Kidney capillary endothelial cell (primary cell): Measurements from ENCODE around the gene IL1B.
A peak's percentile ranks its signal among the peaks of the same experiment; 100 is the strongest.
"Not testable (repeated sequence)": the region's sequence is repeated elsewhere in the genome, so short reads cannot be mapped to it uniquely, and the experiment has no call there.

Experiments
- DNase-seq: peaks from one replicate; pipeline ENCODE4 v3.0.0-alpha.2; 2018; ENCODE audit warnings: low spot score

Gene IL1B

DNA sequence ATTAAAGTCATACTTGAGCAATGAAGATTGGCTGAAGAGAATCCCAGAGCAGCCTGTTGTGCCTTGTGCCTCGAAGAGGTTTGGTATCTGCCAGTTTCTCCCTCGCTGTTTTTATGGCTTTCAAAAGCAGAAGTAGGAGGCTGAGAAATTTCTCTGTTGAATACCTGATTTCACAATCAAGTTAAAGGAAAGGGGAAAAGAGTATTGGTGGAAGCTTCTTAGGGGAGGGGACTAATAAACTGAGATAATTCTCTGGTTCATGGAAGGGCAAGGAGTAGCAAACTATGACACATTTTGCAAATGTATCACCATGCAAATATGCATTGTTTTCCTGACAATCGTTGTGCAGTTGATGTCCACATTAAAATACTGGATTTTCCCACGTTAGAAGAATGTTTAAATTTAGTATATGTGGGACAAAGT is at the start of gene IL1B:
Gene IL1B (minus strand): TSS at position 85 of the 423 bp plus-strand sequence. CDS start 550 bp downstream, outside the sequence.
- peak; percentile 42 for DNase-seq

DNA sequence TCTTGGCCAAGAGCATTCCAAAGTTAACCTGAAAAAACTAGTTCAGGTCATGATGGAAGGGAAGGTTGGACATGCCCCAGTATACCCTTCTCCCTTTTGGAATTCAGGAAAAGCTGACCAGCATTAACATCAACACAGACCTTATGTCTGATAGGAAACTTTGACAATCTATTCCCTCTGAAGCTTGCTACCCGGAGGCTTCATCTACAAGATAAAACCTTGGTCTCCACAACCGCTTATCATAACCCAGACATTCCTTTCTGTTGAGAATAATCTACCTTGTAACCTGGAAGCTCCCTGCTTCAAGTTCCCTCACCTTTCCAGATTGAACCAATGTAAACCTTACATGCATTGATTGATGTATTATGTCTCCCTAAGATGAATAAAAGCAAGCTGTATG is 49.7 kb upstream of the IL1B start:
- DNase-seq: no peak

DNA sequence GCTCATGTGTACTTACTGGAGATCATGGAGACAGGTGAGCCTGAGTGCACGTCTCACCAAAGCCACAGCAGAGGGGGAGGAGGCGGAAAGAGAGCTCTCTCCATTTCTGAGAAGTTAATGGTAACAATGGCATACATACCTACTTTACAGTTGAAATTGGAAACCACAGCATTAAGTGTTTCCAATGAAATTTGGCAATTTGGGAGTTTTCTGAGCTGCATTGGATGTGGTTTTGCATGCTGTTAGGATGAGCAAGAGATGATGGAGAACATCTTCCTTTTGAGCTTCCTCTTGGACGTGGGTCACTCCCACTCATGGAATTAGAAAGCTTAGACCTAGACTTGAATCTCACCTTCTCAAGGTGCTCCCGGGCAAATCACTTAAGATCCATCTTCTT is 48.9 kb upstream of the IL1B start:
- DNase-seq: no peak

DNA sequence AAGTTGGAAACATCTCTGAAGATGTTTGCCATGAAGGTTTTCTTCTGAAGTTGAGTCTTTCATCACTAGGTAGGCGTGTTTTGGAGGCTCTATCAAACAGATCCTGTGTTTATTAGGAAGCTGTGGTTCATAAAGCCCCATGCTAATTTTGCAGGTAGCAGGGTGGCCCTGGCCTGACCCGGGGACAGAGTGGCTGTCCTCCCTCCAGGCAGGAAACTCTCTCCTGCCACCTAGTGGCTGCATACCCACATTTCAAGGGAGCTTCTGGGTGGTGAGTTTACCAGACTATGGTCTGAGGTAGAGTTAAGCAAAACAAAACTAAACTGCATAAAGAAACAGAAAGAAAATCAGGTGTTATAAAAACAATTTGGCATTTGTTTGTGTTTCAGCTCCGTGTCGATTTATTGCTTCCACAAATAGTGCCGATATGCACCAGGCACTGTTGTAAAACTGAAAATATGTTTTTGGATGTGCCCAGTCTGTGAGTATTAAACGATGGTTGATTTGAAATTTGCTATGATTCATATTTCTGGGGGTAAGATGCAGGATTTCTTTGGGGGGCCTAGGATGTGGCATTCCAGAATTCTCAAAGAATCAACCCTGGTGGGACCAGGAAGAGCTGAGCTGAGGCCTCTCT is 48.4 kb upstream of the IL1B start:
- DNase-seq: peak; percentile 23

DNA sequence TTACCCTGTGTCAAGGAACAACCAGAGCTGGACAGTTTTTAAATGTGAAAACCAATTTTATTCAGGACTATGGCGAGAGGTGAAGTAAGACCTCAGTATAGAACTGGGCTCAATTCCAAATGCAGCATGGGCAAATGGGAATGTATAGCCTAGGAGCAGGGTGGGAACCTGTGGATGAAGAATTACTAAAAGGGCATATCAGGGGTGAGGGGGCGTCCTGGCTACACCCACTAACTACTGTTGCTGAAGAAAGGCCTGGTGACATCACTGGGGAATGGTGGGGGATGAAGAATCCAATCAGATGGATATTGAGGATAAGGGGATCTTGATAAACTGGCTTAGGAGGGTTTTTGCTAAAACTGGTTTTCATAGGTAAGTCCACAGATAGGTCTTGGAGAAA is 47.1 kb upstream of the IL1B start:
- no peak for DNase-seq

DNA sequence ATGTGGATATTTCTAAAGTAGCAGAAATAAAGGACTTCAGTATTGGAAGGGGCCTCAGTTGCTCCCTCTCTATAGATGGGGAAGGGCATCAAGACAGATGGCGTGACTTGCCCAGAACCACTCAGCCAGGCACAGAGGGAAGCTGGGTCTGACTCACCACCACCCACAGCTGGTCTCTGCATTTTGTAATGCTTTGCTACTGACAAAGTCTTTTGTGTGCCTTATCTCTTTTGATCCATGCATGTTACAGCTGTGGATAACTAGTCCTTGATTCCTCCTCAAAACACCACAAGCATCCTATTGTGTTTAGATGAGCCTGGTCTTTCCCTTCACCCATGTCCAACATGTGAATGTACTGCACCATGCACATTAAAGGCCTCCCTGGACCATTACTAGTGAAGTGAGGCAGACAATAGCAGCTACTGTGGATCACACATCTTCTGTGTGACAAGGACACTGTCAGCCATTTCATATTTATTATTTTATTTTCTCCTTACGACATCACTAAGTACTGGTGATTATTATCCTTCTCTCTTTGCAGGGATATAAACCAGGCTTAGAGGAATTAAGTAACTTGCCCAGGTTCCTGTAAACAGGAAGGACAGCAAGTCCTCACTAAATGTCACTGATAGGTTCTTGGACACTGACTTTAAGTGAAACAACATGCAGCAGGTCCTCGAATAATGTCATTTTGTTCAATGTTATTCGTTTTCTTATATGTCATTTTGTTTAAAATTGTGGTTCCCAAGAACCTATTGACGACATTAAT is 44.8 kb upstream of the IL1B start:
- peak; percentile 50 for DNase-seq

DNA sequence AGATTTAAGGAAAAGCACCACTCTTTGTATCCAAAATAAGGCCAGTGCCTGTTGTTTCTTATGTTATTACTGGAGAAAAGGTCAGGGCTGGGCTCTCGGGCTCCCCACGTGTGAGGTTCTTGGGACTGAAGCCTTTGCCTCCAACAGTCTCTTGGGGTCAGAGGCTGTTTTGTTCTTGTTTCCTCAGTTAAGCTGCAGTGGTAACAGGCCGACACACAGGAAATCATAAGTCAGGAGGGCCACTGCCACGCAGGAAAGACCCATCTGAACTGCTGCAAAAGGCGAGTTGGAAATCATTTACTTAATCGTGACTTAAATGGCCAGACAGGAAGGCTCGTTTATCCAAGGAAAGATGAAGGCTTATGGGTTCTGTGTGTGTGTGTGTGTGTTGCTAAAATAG is 44.1 kb upstream of the IL1B start:
- no peak for DNase-seq

DNA sequence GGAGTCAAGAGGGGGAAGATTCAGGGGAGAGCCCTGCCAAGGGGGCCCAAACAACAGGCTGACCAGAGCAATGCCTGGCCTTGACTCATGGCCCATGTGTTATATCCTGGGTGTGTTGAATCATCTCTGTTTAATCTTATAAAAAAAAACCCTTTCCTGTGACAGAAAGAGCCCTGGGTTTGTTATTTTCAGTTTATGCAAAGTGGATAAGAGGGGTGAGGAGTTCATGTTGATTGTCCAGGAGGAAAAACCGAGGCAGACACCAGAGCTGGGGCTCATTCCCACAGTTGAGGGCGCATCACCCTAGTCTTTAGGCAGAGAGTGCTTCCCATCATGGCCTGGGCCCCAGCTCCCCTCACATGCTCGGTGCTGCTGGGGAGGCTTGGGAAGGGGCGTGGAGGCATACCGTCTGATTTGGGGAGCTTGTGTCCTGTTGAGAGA is 43.5 kb upstream of the IL1B start:
- no peak for DNase-seq

DNA sequence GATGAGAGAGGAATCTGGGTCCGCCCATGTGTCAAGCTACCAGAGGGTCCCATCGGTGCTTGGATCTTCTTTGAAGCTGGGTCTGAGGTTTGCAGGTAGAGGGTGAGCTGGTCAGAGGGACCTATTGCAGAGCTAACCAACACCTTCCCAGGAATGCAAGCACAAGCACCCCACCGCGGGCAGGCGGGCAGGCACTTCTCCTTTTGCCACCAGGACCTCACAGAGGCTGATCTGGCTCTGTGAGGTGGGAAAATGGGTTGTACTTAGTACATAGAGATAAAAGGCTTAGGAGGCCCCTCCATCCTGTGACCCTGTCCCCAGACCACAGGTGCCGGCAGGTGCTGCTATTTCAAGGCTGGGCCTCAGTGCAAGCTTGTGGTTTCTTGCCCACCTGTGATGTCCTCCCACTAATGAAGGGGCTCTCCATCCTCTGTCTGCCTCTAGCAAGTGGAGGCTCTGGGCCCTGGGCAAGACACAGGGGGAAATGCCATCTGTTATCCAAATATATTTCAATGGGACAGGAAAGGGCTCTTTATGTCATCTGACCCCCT is 43.0 kb upstream of the IL1B start:
- no peak for DNase-seq

DNA sequence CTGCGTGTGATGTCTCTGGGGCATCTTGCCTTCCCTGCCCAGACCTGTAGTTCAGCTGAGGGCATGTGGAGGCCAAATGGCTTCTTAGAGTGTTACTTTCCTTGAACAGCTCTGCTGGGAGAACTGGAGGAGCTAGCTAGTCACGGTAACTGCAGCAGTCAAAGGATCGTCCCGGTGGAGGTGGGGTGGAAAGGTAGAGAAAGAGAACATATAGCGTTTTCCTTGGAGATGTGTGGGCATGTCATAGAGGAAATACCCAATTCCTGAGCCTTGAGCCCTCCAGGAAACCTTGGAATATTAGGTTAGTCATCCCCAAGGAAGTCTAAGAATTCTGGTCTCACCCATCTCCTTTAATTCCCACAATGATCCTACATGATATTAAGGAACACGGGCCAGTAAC is 40.8 kb upstream of the IL1B start:
- peak; percentile 24 for DNase-seq

DNA sequence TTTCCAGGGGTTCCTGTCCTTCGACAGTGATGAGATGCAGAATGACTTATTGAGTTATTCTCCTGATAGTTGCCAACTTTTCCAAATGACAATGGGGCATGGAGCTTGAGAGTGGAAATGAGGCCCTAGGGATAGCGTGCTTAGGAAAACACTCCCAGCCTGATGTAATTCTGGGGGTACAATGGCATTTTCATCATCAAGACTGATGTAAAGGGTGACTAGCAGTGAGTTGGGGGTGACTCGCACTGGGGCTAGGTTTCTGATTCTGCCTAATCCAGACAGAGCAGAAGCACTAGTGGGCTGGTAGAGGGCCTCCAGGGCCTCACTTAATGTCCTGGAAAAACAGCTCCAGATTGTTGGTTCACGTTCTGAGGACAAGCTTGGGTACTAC is 40.4 kb upstream of the IL1B start:
- no peak for DNase-seq

DNA sequence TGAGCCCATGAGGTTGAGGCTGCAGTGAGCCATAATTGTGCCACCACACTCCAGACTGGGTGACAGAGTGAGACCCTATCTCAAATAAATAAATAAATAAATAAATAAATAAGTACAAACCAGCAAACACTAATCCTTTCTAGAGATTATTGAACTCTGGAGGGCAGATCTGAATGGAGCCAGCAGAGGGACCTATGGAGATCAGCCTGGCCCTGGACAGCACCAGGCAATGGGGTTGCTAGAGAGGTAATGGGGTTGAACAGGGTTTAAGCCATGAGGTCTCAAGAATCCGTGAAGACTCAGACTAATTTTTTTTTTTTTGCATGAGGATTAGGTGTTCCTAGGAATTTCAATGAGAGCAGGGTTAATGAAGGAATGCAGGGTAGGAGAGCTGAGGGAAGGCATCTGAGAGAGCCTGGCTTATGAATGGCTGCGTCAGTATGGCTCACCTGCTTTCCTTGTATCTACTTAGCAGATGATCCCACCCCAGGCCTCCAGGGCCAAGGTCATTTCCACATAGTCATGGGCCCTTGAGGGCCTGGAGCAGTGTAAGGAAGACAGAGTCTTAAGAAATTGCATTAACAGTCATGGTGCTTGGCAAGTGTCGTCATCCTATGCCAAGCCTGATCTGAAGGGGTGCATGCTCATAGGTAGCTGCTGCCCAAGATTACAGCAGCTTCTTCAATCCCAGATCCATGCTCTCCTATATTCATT is 39.8 kb upstream of the IL1B start:
- DNase-seq: no peak

DNA sequence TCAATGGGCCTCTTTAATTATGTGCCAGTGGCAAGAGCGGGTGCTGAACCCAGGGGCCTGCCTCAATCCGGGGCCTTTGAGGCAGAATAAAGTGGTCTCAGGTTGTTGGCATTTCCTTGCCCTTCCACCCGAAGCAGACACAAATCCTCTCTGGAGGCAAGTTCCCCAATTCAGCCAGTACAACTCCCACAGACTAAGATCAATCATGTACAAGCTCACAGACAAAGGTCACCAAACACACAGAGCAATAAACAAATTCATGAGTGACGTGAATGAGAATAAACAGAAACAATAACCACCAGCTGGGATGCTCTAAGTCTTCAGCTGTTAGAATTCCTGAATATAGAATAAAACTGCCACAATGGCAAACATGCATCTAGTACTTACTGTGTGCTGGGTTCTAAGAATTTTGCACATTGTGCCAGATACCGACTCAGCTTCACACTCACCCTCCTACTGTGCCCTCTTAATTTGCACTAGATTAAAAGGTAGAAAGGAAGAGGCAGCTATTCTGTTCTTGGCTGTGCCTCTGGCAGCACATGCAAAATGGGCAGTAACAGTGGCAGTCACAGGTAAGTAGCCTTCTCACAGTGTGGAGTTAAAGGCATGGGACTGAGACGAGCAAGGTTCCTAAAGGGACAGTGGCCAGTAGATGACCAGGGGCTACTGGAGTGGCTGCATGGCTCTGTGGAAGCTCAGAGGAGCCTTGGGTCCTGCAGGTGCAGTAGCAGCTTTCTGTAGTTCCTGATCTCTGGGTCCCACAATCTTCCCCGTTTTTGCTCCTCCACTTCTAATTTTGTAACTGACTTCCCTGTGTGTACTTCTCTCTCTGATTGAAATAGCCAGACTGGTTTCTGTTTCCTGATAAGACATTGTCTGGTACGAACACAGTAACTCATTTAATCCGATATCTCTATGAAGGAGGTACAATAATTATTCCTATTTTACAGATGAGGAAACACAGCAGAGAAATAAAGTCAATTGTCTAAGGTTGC is 34.6 kb upstream of the IL1B start:
- DNase-seq: no peak

DNA sequence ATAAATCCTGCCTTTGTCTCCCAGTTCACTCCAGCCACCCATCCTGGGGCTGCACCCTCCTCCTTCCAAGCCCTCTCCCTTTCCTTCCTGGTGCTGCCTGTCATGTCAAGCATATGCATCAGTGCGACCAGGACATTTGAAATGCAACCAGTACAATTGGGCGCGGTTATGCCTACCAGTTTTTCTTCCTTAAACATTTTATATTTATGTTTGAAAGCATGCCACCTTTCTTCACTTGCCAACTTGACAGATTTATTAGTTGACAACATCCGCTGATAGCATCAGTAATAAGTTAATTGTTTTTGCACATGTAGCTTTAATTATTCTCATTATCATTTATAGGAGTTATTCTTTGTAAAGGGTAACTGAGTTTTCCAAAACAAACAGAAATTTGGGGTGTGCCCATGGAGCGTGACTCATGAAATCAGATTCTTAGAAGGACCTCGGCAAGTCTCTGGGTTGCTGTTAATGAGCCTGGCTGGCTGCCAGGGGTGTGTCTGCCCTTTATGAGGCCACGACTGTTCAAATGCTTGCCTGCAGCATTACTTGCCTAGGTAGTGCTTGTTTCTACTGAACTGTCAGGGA is 32.8 kb upstream of the IL1B start:
- DNase-seq: no peak

DNA sequence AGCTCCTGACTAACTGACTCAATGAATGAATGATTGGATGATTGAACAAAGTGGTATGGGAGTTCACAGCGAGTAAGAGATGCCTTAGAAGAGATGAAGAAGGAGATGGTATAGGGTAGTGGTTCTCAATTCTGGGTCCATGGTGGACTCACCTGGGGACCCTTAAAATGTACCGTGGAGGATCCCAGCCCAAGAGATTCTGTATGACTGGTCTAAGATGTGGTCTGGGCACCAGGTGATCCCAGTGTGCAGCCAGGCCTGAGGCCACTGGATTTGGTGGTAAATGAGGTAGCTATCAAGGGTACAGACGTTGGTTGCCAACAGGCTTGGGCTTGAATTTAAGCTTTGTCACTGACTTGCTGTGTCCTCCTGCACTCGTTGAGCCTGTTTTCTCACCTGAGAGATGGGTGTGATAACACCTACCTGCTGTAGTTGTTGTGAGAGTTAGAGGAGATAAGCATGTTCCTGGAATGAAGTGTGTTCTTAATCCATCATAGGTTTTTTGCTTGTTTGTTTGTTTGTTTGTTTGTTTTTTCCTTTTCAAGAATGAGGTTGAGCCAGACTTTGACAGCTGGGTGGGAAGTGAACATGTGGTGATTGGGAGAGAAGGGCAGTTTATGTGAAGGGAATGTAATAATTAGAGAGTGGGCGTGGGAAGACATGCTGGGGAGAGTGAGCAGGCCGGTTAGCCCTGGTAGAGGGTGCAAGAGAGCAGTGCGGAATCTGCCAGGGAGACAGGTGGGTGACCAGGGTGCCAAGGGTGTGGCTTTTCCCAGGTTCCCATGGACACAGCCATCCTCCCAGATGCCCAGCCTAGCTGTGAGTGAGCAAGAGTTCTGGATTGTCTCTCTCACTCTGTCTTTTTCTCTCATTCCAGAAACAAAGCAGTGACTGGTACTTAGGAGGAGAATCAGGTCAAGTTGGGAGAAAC is 31.4 kb upstream of the IL1B start:
- DNase-seq: no peak

DNA sequence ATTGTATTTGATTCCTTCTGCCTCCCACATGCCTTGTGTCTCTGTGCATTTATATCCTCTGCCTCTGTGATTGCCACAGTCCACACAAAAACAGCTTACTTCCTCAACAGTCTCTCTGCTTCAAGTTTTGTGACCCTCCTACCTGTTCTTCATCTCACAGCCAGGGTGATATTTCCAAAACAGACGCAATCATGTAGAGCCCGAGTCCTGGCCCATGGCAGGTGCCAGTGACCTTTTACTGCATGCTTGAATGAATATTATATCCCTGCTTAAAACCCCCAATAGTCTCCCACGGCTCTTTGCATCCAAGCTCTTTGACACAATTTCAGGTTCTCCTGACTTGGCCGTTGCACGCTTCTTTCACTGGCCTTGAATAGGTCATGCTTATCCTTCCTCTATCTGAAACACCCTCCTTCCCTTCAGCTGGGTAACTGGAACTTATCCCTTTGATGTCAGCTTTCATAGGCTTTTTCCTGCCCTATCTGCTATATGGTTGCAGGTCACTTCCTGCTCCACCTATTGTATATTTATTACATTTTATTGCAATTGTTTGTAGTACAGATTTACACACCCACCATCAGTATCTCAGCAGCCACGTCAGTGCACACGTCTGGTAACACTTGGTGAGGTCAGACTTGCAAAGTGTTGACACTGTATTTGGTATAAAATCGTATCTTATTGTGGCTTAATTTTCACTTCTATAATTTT is 29.7 kb upstream of the IL1B start:
- no peak for DNase-seq

DNA sequence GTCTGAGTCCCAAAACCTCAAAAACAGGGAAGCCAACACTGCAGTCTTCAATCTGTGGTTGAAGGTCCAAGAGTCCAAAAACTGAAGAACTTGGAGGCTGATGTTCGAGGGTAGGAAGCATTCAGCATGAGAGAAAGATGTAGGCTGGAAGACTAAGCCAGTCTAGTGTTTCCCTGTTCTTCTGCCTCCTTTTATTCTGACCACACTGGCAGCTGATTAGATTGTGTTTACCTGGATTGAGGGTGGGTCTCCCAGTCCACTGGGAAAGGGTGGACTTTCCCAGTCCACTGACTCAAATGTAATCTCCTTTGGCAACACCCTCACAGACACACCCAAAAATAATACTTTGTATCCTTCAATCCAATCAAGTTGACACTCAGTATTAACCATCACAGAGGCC is 27.5 kb upstream of the IL1B start:
- no peak for DNase-seq

DNA sequence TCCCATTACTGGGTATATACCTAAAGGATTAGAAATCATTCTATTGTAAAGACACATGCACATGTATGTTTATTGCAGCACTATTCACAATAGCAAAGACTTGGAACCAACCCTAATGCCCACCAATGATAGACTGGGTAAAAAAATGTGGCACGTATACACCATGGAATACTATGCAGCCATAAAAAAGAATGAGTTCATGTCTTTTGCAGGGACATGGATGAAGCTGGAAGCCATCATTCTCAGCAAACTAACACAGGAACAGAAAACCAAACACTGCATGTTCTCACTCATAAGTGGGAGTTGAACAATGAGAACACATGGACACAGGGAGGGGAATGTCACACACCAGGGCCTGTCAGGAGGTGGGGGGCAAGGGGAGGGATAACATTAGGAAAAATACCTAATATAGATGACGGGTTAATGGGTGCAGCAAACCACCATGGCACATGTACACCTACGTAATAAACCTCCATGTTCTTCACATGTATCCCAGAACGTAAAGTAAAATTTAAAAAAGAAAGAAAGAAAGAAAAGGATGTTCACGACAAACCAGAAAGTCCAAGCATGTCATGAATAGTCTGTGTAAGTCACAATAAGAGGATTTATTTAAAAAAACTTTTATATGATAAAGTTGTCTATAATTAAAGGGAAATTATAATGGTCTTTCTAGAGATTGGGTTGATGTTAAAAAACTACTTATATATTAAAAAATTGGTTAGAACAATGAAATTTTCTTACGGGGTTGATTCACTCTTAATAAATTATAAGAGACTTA is 23.0 kb upstream of the IL1B start:
- not testable (repeated sequence) for DNase-seq

DNA sequence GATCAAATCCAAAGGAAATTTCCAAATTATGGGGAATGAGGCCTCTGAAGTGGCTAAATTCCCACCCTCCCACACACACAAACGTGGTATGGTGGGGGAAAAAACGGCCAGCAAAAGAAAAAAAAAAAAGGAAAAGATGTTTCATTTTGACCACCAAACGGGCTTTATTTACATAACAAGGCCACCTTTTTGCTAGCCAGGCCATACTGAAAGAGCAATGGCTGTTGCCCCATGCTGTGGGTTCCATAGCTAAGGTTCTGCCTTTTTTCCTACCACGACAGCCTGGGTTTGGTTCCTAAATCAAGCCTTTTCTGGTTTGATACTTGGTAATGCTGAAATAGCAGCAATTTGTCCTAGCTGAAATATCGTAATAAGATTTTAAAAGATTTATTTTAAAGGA is 14.0 kb upstream of the IL1B start:
- DNase-seq: no peak
